CD4-positive, alpha-beta memory T cell (primary cell): ENCODE results near the gene GAS7. TPM values are rescaled to one million over a fixed set of nuclear protein-coding genes. Genes with fewer than 3 reads are reported as not detected.
A peak's percentile ranks its signal among the peaks of the same experiment; 100 is the strongest.

Experiments used
- CTCF ChIA-PET: fragments of 350-600 bp; sonication (Branson Sonifier 250); formaldehyde crosslinking; loops from one replicate; lab custom pipeline; 2021; ENCODE audit warnings: inconsistent platforms; ENCODE audit not compliant: partially characterized antibody; lab: Charles Lee
- POLR2A ChIA-PET: fragments of 350-600 bp; sonication (Branson Sonifier 250); formaldehyde crosslinking; loops from one replicate; lab custom pipeline; 2021; ENCODE audit not compliant: partially characterized antibody; lab: Charles Lee
- DNase-seq, 5 donors: peaks; one replicate each; pipeline versions ENCODE4 v3.0.0 to v3.0.0-alpha.2; 2020 to 2022; ENCODE audit warnings: mixed read lengths in 1 of 5
- H3K27ac ChIP-seq: one replicate; pipeline ENCODE4 v1.7.0; 2013; ENCODE audit warnings: low read depth, low read length
- H3K27me3 ChIP-seq: 2 replicates; pipeline ENCODE4 v1.7.0; 2013; ENCODE audit warnings: mild to moderate bottlenecking, low read length, moderate library complexity; ENCODE audit not compliant: insufficient read depth
- H3K36me3 ChIP-seq: 2 replicates; pipeline ENCODE4 v1.7.0; 2013; ENCODE audit warnings: mild to moderate bottlenecking, low read length, moderate library complexity; ENCODE audit not compliant: insufficient read depth
- H3K4me1 ChIP-seq: 2 replicates; pipeline ENCODE4 v1.7.0; 2013; ENCODE audit warnings: mild to moderate bottlenecking, low read length, moderate library complexity; ENCODE audit not compliant: insufficient read depth
- H3K4me3 ChIP-seq, 2 donors: one replicate each; pipeline ENCODE4 v1.7.0; 2013; ENCODE audit warnings: low read length in 2 of 2, mild to moderate bottlenecking in 1 of 2
- H3K9me3 ChIP-seq, 2 donors: one replicate each; pipeline ENCODE4 v1.7.0; 2013; ENCODE audit warnings: low read length in 2 of 2, control low read depth in 1 of 2; ENCODE audit not compliant: control insufficient read depth in 1 of 2
- H3K27ac Mint-ChIP-seq, 7 donors: one replicate each; pipeline ENCODE4 v1.8.0; 2020 to 2021; ENCODE audit warnings: mixed read lengths in 7 of 7, mild to moderate bottlenecking in 6 of 7, inconsistent platforms in 3 of 7, moderate library complexity in 3 of 7
- H3K27me3 Mint-ChIP-seq, 2 donors: one replicate each; pipeline ENCODE4 v1.8.0; 2020 to 2021; ENCODE audit warnings: mixed read lengths in 2 of 2
- H3K36me3 Mint-ChIP-seq, 2 donors: one replicate each; pipeline ENCODE4 v1.8.0; 2020 to 2021; ENCODE audit warnings: mixed read lengths in 2 of 2, inconsistent platforms in 1 of 2, mild to moderate bottlenecking in 1 of 2
- H3K4me1 Mint-ChIP-seq, 4 donors: one replicate each; pipeline ENCODE4 v1.8.0; 2020 to 2021; ENCODE audit warnings: mixed read lengths in 4 of 4, mild to moderate bottlenecking in 1 of 4
- H3K4me3 Mint-ChIP-seq, 8 donors: one replicate each; pipeline ENCODE4 v1.8.0; 2020 to 2021; ENCODE audit warnings: mixed read lengths in 8 of 8, mild to moderate bottlenecking in 7 of 8, moderate library complexity in 6 of 8, inconsistent platforms in 3 of 8
- H3K9me3 Mint-ChIP-seq, 8 donors: one replicate each; pipeline ENCODE4 v1.8.0; 2020 to 2021; ENCODE audit warnings: mixed read lengths in 8 of 8, mild to moderate bottlenecking in 5 of 8, inconsistent platforms in 3 of 8, moderate library complexity in 1 of 8
- intact Hi-C: fragments of 100-400 bp; cut with micrococcal nuclease; formaldehyde crosslinking; loops from one replicate; pipeline ENCODE4 v1.15.1; 2023
- polyA plus RNA-seq, 2 donors: library from polyadenylated mRNA; unstranded; fragments of 300-500 nt; fragmentation: Illumina TruSeq; gene quantifications; one replicate each; pipeline ENCODE4 v1.2.3, GENCODE V29; 2021
- total RNA-seq, 2 experiments: library from RNA; stranded (reverse); gene quantifications; one replicate each; pipeline ENCODE4 v1.2.3, GENCODE V29; 2021

GAS7 gene
- total and polyA plus RNA-seq, 4 experiments from 2014 or later: 0.42 to 5.2 (median 3.0) TPM

DNA sequence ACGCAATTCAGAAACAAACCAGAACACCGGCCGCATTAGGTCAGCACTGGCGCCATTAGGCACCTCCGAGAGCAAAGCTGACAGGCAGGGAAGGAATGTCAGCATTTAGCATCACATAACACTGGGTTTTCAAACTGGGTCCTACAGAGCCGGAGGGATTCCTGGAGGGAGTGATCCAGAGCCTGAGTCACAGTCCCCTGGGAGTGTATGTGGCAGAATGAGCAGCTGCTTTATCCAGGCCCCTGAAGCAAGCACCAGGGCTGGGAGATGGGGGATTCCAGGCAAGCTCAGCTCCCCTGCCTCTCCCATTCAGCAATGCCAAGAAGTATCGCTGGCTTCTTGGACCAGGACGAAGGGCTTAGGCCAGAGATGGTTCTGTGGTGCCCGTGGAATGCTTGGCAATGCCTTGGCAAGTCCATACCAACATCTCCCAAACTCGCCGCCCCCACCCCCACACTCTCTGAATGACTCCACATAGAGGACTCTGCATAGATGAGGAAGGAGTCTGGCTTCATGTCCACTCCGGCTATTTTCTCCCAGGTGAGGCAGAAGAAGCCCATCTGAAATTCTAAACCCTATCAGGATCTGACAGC is 20.4 kb downstream of the GAS7 start:
- ChIA-PET CTCF (no interaction called here), POLR2A (no interaction called here)
- Mint-ChIP-seq H3K36me3 (no peaks in the 10 kb centered on the region), H3K27me3 (no peaks in the 10 kb centered on the region), H3K4me3 (no peak overlapping the region), H3K9me3 (peaks cover 0 to 3% (median 0%) of the 10 kb centered on the region in 8 donors), H3K4me1 (peaks cover 0 to 4% (median 0%) of the 10 kb centered on the region in 4 donors), H3K27ac (no peak overlapping the region)
- Histone ChIP-seq H3K4me1 (no peaks in the 10 kb centered on the region), H3K27ac (no peak overlapping the region), H3K36me3 (no peaks in the 10 kb centered on the region), H3K27me3 (no peaks in the 10 kb centered on the region), H3K9me3 (no peaks in the 10 kb centered on the region), H3K4me3 (no peak overlapping the region)
- intact Hi-C loops: no loop called here
- DNase-seq: no peak

- intact Hi-C loops: no loop called here
- no peak for DNase-seq
- Histone ChIP-seq H3K27ac (no peak overlapping the region), H3K36me3 (no peaks in the 10 kb centered on the region), H3K9me3 (no peaks in the 10 kb centered on the region), H3K27me3 (no peaks in the 10 kb centered on the region), H3K4me3 (no peak overlapping the region), H3K4me1 (no peaks in the 10 kb centered on the region)
- H3K36me3 Mint-ChIP-seq: no peaks in the 10 kb centered on the region
- ChIA-PET POLR2A (no interaction called here), CTCF (no interaction called here)
- H3K27me3 Mint-ChIP-seq: peaks cover under 1 to 2% of the 10 kb centered on the region in 2 donors
- no peak overlapping the region for H3K27ac Mint-ChIP-seq
- peaks cover 0 to 3% (median 0%) of the 10 kb centered on the region in 8 donors for H3K9me3 Mint-ChIP-seq
- peaks cover 0 to 4% (median under 1%) of the 10 kb centered on the region in 4 donors for H3K4me1 Mint-ChIP-seq
- H3K4me3 Mint-ChIP-seq: no peak overlapping the region
Measured at GRCh38 chr17:10177131-10177912, 21.1 kb downstream of the GAS7 start.

- Mint-ChIP-seq H3K9me3 (peaks cover 0 to 4% (median 0%) of the 10 kb centered on the region in 8 donors), H3K4me1 (peaks cover 1 to 16% (median 11%) of the 10 kb centered on the region in 4 donors), H3K4me3 (no peak overlapping the region), H3K36me3 (no peaks in the 10 kb centered on the region), H3K27ac (no peak overlapping the region), H3K27me3 (peaks cover 7 to 12% of the 10 kb centered on the region in 2 donors)
- CTCF ChIA-PET: no interaction called here
- H3K27me3 ChIP-seq: no peaks in the 10 kb centered on the region
- no peaks in the 10 kb centered on the region for H3K36me3 ChIP-seq
- no peaks in the 10 kb centered on the region for H3K9me3 ChIP-seq
- DNase-seq: no peak
- H3K27ac ChIP-seq: no peak overlapping the region
- intact Hi-C loops: no loop called here
- H3K4me3 ChIP-seq: no peak overlapping the region
- POLR2A ChIA-PET: interaction anchor here (0.7 kb wide), 1 partner anchor 27 kb away, joined by 3 read pairs; no protein-coding TSS in a partner anchor
- H3K4me1 ChIP-seq: no peaks in the 10 kb centered on the region
Measured at GRCh38 chr17:10173913-10174312, 24.5 kb downstream of the GAS7 start.

- no peaks in the 10 kb centered on the region for H3K36me3 Mint-ChIP-seq
- H3K27me3 Mint-ChIP-seq: peaks cover 7 to 12% of the 10 kb centered on the region in 2 donors
- H3K9me3 Mint-ChIP-seq: peaks cover 0 to 4% (median 0%) of the 10 kb centered on the region in 8 donors
- Histone ChIP-seq H3K36me3 (no peaks in the 10 kb centered on the region), H3K4me3 (no peak overlapping the region), H3K9me3 (no peaks in the 10 kb centered on the region), H3K4me1 (no peaks in the 10 kb centered on the region), H3K27ac (no peak overlapping the region), H3K27me3 (no peaks in the 10 kb centered on the region)
- H3K4me1 Mint-ChIP-seq: peaks cover 1 to 16% (median 11%) of the 10 kb centered on the region in 4 donors
- H3K27ac Mint-ChIP-seq: no peak overlapping the region
- POLR2A ChIA-PET: no interaction called here
- CTCF ChIA-PET: no interaction called here
- intact Hi-C loops: no loop called here
- H3K4me3 Mint-ChIP-seq: no peak overlapping the region
- DNase-seq: no peak
Measured at GRCh38 chr17:10172778-10173177, 25.6 kb downstream of the GAS7 start.

DNA sequence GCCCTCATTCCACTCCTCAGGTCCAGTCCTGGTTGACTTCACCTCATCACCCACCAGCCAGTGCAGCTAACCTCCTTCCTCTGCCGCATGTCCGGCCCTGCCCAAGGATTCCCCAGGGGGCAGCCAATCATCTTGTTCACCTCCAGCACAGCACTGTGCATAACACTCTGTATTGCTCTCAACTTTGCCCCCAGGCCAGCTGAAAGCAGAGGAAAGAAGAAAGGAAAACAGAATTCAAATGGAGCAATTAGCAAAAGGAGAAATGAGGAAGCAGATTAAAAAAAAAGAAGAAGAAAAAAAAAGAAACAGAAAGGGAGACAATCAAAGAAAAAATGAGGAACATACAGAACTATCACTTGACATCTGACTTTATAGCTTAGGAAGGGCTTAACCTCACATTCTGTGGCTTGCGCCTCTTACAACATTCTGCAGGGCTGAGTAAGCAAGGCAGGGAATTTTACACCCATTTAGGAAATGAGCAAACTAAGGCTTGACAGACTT is 26.1 kb downstream of the GAS7 start:
- Mint-ChIP-seq H3K36me3 (no peaks in the 10 kb centered on the region), H3K4me3 (peak overlapping the region in 1 of 8 donors; percentile 11), H3K27me3 (peaks cover 7 to 12% of the 10 kb centered on the region in 2 donors), H3K4me1 (peaks cover 1 to 16% (median 11%) of the 10 kb centered on the region in 4 donors), H3K9me3 (peaks cover 0 to 4% (median 0%) of the 10 kb centered on the region in 8 donors), H3K27ac (no peak overlapping the region)
- no peak for DNase-seq
- Histone ChIP-seq H3K9me3 (no peaks in the 10 kb centered on the region), H3K27ac (no peak overlapping the region), H3K27me3 (no peaks in the 10 kb centered on the region), H3K4me1 (no peaks in the 10 kb centered on the region), H3K36me3 (no peaks in the 10 kb centered on the region), H3K4me3 (no peak overlapping the region)
- ChIA-PET POLR2A (no interaction called here), CTCF (no interaction called here)
- intact Hi-C loops: no loop called here

GRCh38 chr17:10171581-10171981 is 26.8 kb downstream of the GAS7 start:
- H3K4me1 Mint-ChIP-seq: peaks cover 1 to 16% (median 11%) of the 10 kb centered on the region in 4 donors
- H3K27ac ChIP-seq: no peak overlapping the region
- ChIA-PET CTCF (no interaction called here), POLR2A (no interaction called here)
- peaks cover 0 to 4% (median 0%) of the 10 kb centered on the region in 8 donors for H3K9me3 Mint-ChIP-seq
- no peaks in the 10 kb centered on the region for H3K36me3 ChIP-seq
- intact Hi-C loops: no loop called here
- H3K4me3 Mint-ChIP-seq: no peak overlapping the region
- peaks cover 8 to 12% of the 10 kb centered on the region in 2 donors for H3K27me3 Mint-ChIP-seq
- no peak for DNase-seq
- H3K27ac Mint-ChIP-seq: peak overlapping the region in 1 of 7 donors; percentile 20
- no peak overlapping the region for H3K4me3 ChIP-seq
- no peaks in the 10 kb centered on the region for H3K27me3 ChIP-seq
- H3K9me3 ChIP-seq: no peaks in the 10 kb centered on the region
- no peaks in the 10 kb centered on the region for H3K4me1 ChIP-seq
- no peaks in the 10 kb centered on the region for H3K36me3 Mint-ChIP-seq

GRCh38 chr17:10171122-10171571 is 27.3 kb downstream of the GAS7 start:
- Mint-ChIP-seq H3K27ac (no peak overlapping the region), H3K4me3 (no peak overlapping the region), H3K9me3 (peaks cover 0 to 4% (median 0%) of the 10 kb centered on the region in 8 donors), H3K4me1 (peaks cover 1 to 16% (median 11%) of the 10 kb centered on the region in 4 donors), H3K36me3 (no peaks in the 10 kb centered on the region), H3K27me3 (peaks cover 8 to 12% of the 10 kb centered on the region in 2 donors)
- POLR2A ChIA-PET: no interaction called here
- no peaks in the 10 kb centered on the region for H3K36me3 ChIP-seq
- H3K4me1 ChIP-seq: no peaks in the 10 kb centered on the region
- DNase-seq: no peak
- CTCF ChIA-PET: no interaction called here
- no peak overlapping the region for H3K4me3 ChIP-seq
- intact Hi-C loops: no loop called here
- H3K27ac ChIP-seq: no peak overlapping the region
- H3K27me3 ChIP-seq: no peaks in the 10 kb centered on the region
- no peaks in the 10 kb centered on the region for H3K9me3 ChIP-seq
